Thymus (tissue), 11 donors: ENCODE data around the gene CEP85L. TPM values are rescaled to one million over a fixed set of nuclear protein-coding genes. Genes with fewer than 3 reads are reported as not detected.

Source experiments
- DNase-seq, 9 donors: peaks; one replicate each; pipeline ENCODE4 v3.0.0-alpha.2; 2013; ENCODE audit warnings: low spot score in 9 of 9, low read depth in 6 of 9, missing footprints in 1 of 9
- H3K27ac ChIP-seq, 2 donors: one replicate each; pipeline ENCODE4 v1.5.1; 2013; ENCODE audit warnings: control low read depth in 1 of 2, low read depth in 1 of 2, low read length in 1 of 2, mild to moderate bottlenecking in 1 of 2, moderate library complexity in 1 of 2
- H3K27me3 ChIP-seq, 2 donors: one replicate each; pipeline ENCODE4 v1.5.1; 2013; ENCODE audit warnings: low read length in 1 of 2; ENCODE audit not compliant: control insufficient read depth in 2 of 2, insufficient read depth in 1 of 2
- H3K36me3 ChIP-seq, 2 donors: one replicate each; pipeline ENCODE4 v1.5.1; 2013; ENCODE audit warnings: low read length in 1 of 2, mild to moderate bottlenecking in 1 of 2, moderate library complexity in 1 of 2; ENCODE audit not compliant: control insufficient read depth in 2 of 2, insufficient read depth in 2 of 2
- H3K4me1 ChIP-seq, 2 donors: one replicate each; pipeline ENCODE4 v1.5.1; 2013; ENCODE audit warnings: low read length in 2 of 2; ENCODE audit not compliant: control insufficient read depth in 2 of 2, insufficient read depth in 2 of 2
- H3K4me3 ChIP-seq, 2 donors: one replicate each; pipeline ENCODE4 v1.5.1; 2013; ENCODE audit warnings: low read length in 2 of 2, control low read depth in 1 of 2, mild to moderate bottlenecking in 1 of 2
- H3K9me3 ChIP-seq, 2 donors: one replicate each; pipeline ENCODE4 v1.5.1; 2013; ENCODE audit warnings: low read length in 1 of 2, mild to moderate bottlenecking in 1 of 2; ENCODE audit not compliant: control insufficient read depth in 2 of 2, insufficient read depth in 1 of 2
- WGBS: extraction: QIAGEN DNeasy Blood & Tissue Kit; methylation state at CpG from one replicate; pipeline ENCODE4 v1.1.7; 2013; 5-methylcytosine and 5-hydroxymethylcytosine counted together
- polyA plus RNA-seq: library from polyadenylated mRNA; stranded (reverse); fragments of 200-250 nt; gene quantifications from one replicate; pipeline ENCODE4 v1.2.3, GENCODE V29; 2013
- total RNA-seq: library from RNA; stranded (reverse); fragments of 120-200 nt; gene quantifications from one replicate; pipeline ENCODE4 v1.2.4, GENCODE V29; 2013
- donor health status: healthy.

CEP85L gene
- total and polyA plus RNA-seq, 2 donors: 24.6 to 44.3 TPM

- DNase-seq: no peak
- Histone ChIP-seq H3K4me1 (no peaks in the 10 kb centered on the region), H3K4me3 (no peak overlapping the region), H3K27ac (no peak overlapping the region), H3K27me3 (no peaks in the 10 kb centered on the region), H3K9me3 (no peaks in the 10 kb centered on the region), H3K36me3 (peaks cover 5 to 18% of the 10 kb centered on the region in 2 donors)
- 98% methylated on average over 3 of the region's 3 CpGs for WGBS
These were observed 15.3 kb downstream of the CEP85L start for GRCh38 chr6:118635909-118636735.

GRCh38 chr6:118632359-118632758 is 19.0 kb downstream of the CEP85L start:
- H3K9me3 ChIP-seq: no peaks in the 10 kb centered on the region
- no peak overlapping the region for H3K27ac ChIP-seq
- 79% methylated on average over 2 of the region's 2 CpGs for WGBS
- DNase-seq: no peak
- H3K4me3 ChIP-seq: no peak overlapping the region
- H3K27me3 ChIP-seq: no peaks in the 10 kb centered on the region
- peaks cover 20 to 48% of the 10 kb centered on the region in 2 donors for H3K36me3 ChIP-seq
- H3K4me1 ChIP-seq: no peaks in the 10 kb centered on the region

GRCh38 chr6:118630923-118631322 is 20.5 kb downstream of the CEP85L start:
- Histone ChIP-seq H3K4me3 (no peak overlapping the region), H3K9me3 (peaks cover 2 to 6% of the 10 kb centered on the region in 2 donors), H3K36me3 (peaks cover 23 to 53% of the 10 kb centered on the region in 2 donors), H3K27me3 (no peaks in the 10 kb centered on the region), H3K4me1 (no peaks in the 10 kb centered on the region), H3K27ac (no peak overlapping the region)
- DNase-seq: no peak
- WGBS: 94% methylated on average over 1 of the region's 1 CpG

GRCh38 chr6:118630067-118630466 is 21.3 kb downstream of the CEP85L start:
- WGBS: 96% methylated on average over 1 of the region's 1 CpG
- Histone ChIP-seq H3K36me3 (peaks cover 24 to 58% of the 10 kb centered on the region in 2 donors), H3K27me3 (no peaks in the 10 kb centered on the region), H3K4me1 (no peaks in the 10 kb centered on the region), H3K9me3 (peaks cover 3 to 9% of the 10 kb centered on the region in 2 donors), H3K27ac (no peak overlapping the region), H3K4me3 (no peak overlapping the region)
- DNase-seq: no peak

GRCh38 chr6:118627724-118628123 is 23.7 kb downstream of the CEP85L start:
- peaks cover 24 to 68% of the 10 kb centered on the region in 2 donors for H3K36me3 ChIP-seq
- 99% methylated on average over 3 of the region's 3 CpGs for WGBS
- no peak for DNase-seq
- no peaks in the 10 kb centered on the region for H3K4me1 ChIP-seq
- no peak overlapping the region for H3K4me3 ChIP-seq
- H3K27me3 ChIP-seq: no peaks in the 10 kb centered on the region
- H3K27ac ChIP-seq: no peak overlapping the region
- H3K9me3 ChIP-seq: peaks cover 3 to 9% of the 10 kb centered on the region in 2 donors

- WGBS: over 99% methylated on average over 4 of the region's 4 CpGs
These were observed 25.6 kb downstream of the CEP85L start for GRCh38 chr6:118625833-118626232.

GRCh38 chr6:118621799-118622470 is 29.5 kb downstream of the CEP85L start:
- DNase-seq: no peak
- no peaks in the 10 kb centered on the region for H3K4me1 ChIP-seq
- H3K9me3 ChIP-seq: peaks cover 3 to 9% of the 10 kb centered on the region in 2 donors
- peaks cover 13 to 44% of the 10 kb centered on the region in 2 donors for H3K36me3 ChIP-seq
- no peak overlapping the region for H3K27ac ChIP-seq
- no peak overlapping the region for H3K4me3 ChIP-seq
- WGBS: 96% methylated on average over 7 of the region's 7 CpGs
- no peaks in the 10 kb centered on the region for H3K27me3 ChIP-seq

More at GRCh38 chr6:118625833-118626232, 25.6 kb downstream of the CEP85L start:
- no peaks in the 10 kb centered on the region for H3K27me3 ChIP-seq
- no peak overlapping the region for H3K27ac ChIP-seq
- peaks cover 3 to 9% of the 10 kb centered on the region in 2 donors for H3K9me3 ChIP-seq
- H3K4me1 ChIP-seq: no peaks in the 10 kb centered on the region
- peaks cover 24 to 62% of the 10 kb centered on the region in 2 donors for H3K36me3 ChIP-seq
- no peak for DNase-seq
- H3K4me3 ChIP-seq: no peak overlapping the region

- no peaks in the 10 kb centered on the region for H3K27me3 ChIP-seq
- no peaks in the 10 kb centered on the region for H3K9me3 ChIP-seq
- H3K27ac ChIP-seq: no peak overlapping the region
- H3K36me3 ChIP-seq: peaks cover 6 to 35% of the 10 kb centered on the region in 2 donors
- no peaks in the 10 kb centered on the region for H3K4me1 ChIP-seq
- 98% methylated on average over 4 of the region's 4 CpGs for WGBS
- no peak for DNase-seq
- H3K4me3 ChIP-seq: no peak overlapping the region
These were observed 31.2 kb downstream of the CEP85L start for GRCh38 chr6:118620202-118620601.
